ENCODE measurements around the gene SLC47A2. TPM values are rescaled to one million over a fixed set of nuclear protein-coding genes. Genes with fewer than 3 reads are reported as not detected.

Gene SLC47A2
- total and polyA plus RNA-seq, 9 of the 15 experiments (the other 6 are each of a cell fraction or from before 2014, with no cell fraction given), result not detected

DNA sequence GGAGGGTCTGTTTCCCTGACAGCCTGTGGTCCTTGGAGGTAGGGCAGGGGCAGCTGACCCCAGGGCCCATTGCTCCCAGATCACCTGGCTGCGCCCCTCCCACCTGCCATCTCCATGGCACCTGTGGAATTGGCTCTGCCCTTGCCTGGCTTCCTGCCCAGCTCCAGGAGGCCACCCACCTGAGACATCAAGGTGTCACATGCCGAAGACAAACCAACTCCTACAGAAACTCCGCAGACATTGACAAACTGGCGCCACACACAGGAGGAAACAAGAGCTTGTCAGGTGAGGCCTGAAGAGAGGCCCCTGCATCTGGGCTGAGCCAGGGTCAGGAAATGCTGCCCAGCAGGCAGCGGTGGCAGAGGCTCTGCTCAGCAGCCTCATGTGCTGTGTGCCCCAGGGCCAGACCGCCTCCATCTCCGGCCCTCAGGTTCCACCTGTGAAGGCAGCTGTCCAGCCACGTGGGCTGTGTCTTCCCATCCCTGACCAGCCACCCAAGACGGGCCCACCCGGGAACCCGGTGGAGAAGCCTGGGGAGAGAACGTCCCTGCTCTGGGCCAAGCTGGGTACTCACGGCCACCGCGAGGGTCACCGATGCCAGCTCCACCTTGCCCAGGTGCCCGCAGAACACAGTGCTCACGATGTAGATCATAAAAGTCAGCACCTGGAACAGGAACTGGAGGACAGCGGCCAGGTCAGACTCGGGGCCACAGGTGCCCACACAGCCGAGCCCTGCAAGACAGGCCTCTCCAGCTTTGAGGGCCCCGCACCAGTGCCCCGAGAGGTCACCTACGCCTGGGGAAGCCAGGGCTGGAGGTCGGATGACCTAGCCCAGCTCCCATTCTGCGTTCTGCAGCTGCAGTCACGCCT is 1.6 kb downstream of the SLC47A2 start:
- no peak for DNase-seq (ENCODE audit: extremely low read depth in 1 of 4, low spot score in 3 of 4)
- H3K79me2 ChIP-seq (ENCODE audit: control insufficient read depth, insufficient read depth, low read length), result no peaks in the 10 kb centered on the region
- no peak overlapping the region for H3K9ac ChIP-seq (ENCODE audit: insufficient read depth in 1 of 2, low read depth in 2 of 2, low read length in 2 of 2)
- TF ChIP-seq YY1 (IDR thresholded peaks at IDR 0.05; ENCODE audit: borderline replicate concordance in 1 of 3, control insufficient read depth in 1 of 3, extremely low read depth in 1 of 3, insufficient read depth in 3 of 3, insufficient read length in 1 of 3, insufficient replicate concordance in 2 of 3, low read depth in 1 of 3, low read length in 2 of 3) (no peak), ZBTB1 (CRISPR knock-in tag; IDR thresholded peaks at IDR 0.05; ENCODE audit: borderline replicate concordance, low read depth) (no peak), KDM2B (CRISPR knock-in tag; IDR thresholded peaks at IDR 0.05) (no peak), RFX7 (CRISPR knock-in tag; IDR thresholded peaks at IDR 0.05) (no peak)
- TF ChIP-seq, protein P1, sequence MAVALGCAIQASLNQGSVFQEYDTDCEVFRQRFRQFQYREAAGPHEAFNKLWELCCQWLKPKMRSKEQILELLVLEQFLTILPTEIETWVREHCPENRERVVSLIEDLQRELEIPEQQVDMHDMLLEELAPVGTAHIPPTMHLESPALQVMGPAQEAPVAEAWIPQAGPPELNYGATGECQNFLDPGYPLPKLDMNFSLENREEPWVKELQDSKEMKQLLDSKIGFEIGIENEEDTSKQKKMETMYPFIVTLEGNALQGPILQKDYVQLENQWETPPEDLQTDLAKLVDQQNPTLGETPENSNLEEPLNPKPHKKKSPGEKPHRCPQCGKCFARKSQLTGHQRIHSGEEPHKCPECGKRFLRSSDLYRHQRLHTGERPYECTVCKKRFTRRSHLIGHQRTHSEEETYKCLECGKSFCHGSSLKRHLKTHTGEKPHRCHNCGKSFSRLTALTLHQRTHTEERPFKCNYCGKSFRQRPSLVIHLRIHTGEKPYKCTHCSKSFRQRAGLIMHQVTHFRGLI (CRISPR knock-in tag; IDR thresholded peaks at IDR 0.05), result no peak
- peaks cover 0 to 46% of the 10 kb centered on the region in 2 experiments; a peak in 2 of 5 replicates for H3K27me3 ChIP-seq (ENCODE audit: control insufficient read depth in 2 of 2, insufficient read depth in 2 of 2, low read length in 2 of 2)
- ATAC-seq, result no peak
- H2AFZ ChIP-seq (ENCODE audit: low read depth, low read length), result no peak overlapping the region
- BruUV-seq (replicated peaks), result no TSS peak
- intact Hi-C loops (cut with micrococcal nuclease), result no loop called here
- POLR2A ChIA-PET, result interaction anchor here (0.6 kb wide), 1 partner anchor 19 kb away, joined by 4 read pairs; no protein-coding TSS in a partner anchor
- H3K27ac ChIP-seq (ENCODE audit: extremely low read depth, low read depth, low read length), result no peak overlapping the region
- H3K36me3 ChIP-seq (ENCODE audit: control insufficient read depth, insufficient read depth, low read length), result no peaks in the 10 kb centered on the region
- no peaks in the 10 kb centered on the region for H4K20me1 ChIP-seq (replicated peaks; ENCODE audit: control insufficient read depth, insufficient read depth, low read length)
- H3K9me3 ChIP-seq (replicated peaks; ENCODE audit: control insufficient read depth, insufficient read depth, low read depth, low read length), result no peaks in the 10 kb centered on the region
- no peaks in the 10 kb centered on the region for H3K9me1 ChIP-seq (ENCODE audit: control insufficient read depth, insufficient read depth, low read length)
- H3K4me1 ChIP-seq (replicated peaks in 1 of 2; ENCODE audit: control insufficient read depth in 2 of 2, insufficient read depth in 2 of 2, low read length in 2 of 2), result peaks cover 0 to 6% of the 10 kb centered on the region in 2 experiments; a peak in 2 of 5 replicates
- no peak for FAIRE-seq
- H3K4me3 ChIP-seq, result no peak overlapping the region
- 2% methylated on average over 21 of the region's 27 CpGs for WGBS (ENCODE audit: insufficient coverage, low coverage, missing lambda C conversion rate)
- H3K4me2 ChIP-seq (ENCODE audit: insufficient read depth, low read length), result no peak overlapping the region
- CTCF ChIA-PET (ENCODE audit: low intra/inter-chr PET ratio), result no interaction called here
- in situ Hi-C loops (cut with MboI), result no loop called here
